HT1080 (cell line): ENCODE results near the gene TNFRSF17. TPM values are rescaled to one million over a fixed set of nuclear protein-coding genes. Genes with fewer than 3 reads are reported as not detected.
"Not testable (repeated sequence)": the region's sequence is repeated elsewhere in the genome, so short reads cannot be mapped to it uniquely, and the experiment has no call there.

Source experiments
- DNase-seq: peaks from one replicate; pipeline ENCODE4 v3.0.0-alpha.2; 2015; ENCODE audit warnings: low read depth
- total RNA-seq: library from RNA; depleted of rRNA; stranded (reverse); fragments of >200 nt; shearing (Covaris generic); gene quantifications from 2 replicates; pipeline ENCODE4 v1.2.3, GENCODE V29; 2014

TNFRSF17 gene
- total RNA-seq, 1 experiment from 2014 or later, result not detected

DNA sequence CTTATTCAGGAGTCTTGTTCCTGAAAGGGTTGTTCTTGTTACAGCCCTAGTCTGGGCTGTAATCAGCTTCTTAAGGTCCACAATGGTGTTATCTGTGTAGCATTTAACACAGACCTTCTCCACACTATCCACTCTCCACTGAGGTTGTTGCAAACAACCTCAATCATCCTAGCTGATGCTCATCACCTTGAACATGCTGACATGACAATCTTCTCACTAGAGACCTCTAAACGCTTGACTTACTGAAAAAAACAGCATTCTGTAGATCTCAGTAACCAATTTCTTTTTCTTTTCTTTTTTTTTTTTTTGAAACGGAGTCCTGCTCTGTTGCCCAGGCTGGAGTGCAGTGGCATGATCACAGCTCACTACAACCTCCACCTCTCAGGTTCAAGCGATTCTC, 3.6 kb downstream of the TNFRSF17 start:
- DNase-seq, result no peak

DNA sequence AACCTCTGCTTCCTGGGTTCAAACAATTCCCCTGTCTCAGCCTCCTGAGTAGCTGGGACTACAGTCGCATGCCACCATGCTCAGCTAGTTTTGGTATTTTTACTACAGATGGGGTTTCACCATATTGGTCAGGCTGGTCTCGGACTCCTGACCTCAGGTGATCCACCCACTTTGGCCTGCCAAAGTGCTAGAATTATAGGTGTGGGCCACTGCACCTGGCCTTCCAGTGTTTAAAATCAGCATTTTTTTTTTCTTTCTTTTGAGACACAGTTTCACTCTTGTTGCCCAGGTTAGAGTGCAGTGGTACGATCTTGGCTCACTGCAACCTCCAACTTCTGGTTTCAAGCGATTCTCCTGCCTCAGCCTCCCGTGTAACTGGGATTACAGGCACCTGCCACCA, 5.3 kb downstream of the TNFRSF17 start:
- not testable (repeated sequence) for DNase-seq

DNA sequence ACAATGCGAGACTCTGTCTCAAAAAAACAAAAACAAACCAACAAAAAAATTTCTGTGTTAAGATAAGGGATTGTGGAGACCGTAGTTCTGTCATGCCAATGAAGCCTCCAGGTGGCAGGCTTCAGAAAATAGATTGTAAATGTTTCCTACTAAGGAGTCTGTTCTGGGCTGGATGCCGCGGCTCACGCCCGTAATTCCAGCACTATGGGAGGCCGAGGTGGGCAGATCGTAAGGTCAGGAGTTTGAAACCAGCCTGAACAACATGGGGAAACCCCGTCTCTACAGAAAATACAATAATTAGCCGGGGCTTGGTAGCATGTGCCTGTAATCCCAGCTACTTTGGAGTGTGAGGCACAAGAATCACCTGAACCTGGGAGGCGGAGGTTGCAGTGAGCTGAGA, 7.1 kb downstream of the TNFRSF17 start:
- DNase-seq, result peak; percentile 8

DNA sequence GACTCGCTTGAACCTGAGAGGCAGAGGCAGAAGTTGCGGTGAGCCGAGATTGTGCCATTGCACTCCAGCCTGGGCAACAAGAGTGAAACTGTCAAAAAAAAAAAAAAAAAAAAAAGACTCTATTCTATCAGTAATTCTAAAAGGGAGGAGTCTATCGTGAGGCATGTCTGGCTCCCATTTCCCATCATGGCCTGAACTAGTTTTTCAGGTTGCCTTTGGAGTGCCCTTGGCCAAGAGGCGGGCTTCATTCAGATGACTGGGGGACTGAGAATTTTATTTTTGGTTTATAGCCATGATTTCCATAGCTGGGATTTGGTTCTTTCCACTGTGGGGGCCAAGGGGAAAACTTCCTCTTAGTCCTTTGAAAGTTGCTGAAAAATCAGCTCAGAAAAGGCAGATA, 8.1 kb downstream of the TNFRSF17 start:
- DNase-seq, result no peak

DNA sequence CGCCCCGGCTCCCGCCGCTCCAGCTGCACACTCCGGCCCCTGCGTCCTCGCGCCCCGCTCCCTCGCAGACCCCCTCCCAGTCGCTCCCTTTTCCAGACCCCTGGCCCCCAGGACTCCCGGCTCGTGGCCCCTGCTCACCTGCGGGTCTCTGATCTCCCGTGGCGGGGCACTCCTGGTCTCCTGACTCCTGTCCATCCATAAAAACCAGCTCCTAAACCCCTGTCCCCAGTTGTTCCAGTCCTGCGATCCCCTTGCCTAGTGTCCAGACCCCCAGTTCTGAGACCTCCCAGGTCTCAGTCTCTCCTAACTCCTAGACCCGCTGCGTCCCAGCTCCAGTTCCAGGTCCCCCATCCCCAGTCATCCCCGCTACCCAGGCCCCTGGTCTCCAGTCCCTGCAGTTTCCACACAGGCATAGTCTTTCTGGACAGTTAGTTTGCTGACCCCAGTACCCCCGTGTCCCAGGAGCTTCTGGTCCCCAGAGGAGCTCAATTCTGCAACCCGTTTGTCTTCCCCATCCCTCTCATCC, 11.9 kb downstream of the TNFRSF17 start:
- DNase-seq, result no peak

DNA sequence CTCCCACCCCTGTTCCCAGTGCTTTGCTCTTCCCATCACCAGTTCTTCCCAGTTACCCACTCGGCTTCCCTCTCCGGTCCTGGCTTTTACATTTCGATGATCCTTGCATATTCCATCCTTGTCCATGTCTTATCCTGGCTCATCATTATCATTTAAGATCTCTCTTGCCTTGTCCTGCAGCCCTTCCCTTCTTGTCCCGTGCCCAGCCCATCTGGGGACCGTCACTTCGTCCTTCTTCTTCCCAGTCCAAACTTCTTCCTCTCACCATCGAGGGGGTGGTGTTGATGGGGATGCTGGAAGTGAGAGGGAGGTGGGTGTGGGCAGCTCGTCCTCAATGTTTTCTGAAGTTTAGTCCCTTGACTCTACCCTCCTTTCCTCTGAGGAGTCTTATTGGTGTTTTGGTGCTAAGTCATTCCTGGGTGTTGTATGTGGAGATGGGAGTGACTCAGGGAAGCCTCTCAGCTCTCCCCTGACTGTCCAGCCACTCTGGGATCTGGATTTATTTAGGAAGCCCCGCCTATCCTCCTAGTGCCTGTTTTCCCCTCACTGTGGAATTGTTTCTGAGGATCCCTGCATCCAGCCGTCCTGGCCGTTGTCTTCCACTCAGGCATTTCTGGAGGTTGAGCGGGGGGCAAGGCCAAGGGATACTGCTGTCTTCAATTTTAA, 12.5 kb downstream of the TNFRSF17 start:
- peak; percentile 81 for DNase-seq

DNA sequence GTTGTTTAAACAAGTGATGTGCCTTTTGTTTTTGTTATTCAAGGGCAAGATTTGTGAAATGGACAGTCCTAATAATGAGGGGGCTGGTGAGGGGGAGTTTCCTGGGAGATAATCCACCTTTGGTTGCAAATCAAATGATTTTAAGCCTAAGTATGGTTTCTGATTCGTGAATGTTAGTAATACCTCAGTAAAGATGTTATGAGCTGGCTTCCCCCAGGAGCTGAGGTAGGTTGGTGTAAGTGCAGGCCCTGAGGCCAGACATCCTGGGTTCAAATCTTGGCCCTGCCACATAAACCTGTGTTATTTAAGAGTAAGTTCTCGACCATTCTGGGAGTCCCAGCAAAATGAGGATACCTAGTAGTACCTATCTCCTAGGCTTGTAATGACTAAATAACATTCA, 13.1 kb downstream of the TNFRSF17 start:
- no peak for DNase-seq

DNA sequence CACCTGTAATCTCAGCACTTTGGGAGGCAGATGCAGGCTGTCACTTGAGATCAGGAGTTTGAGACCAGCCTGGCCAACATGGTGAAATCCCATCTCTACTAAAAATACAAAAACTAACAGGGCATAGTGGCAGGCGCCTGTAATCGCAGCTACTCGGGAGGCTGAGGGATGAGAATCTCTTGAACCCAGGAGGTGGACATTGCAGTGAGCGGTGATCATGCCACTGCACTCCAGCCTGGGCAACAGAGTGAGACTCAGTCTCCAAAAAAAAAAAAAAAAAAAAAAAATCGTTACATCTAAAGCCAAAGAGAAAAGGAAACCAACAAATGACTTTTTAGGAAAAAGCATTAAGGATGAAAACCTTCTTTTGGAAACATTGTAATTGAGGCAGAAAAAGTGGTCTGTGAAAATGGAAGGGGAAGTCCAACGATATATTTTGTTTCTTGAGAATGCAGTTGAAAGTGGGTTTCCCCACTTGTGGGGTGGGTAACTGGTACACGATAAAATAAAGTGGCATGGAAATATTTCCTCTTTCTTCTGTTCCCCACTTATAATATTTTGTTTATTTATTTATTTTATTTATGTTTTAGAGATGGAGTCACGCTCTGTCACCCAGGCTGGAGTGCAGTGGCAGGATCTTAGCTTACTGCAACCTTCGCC, 14.1 kb downstream of the TNFRSF17 start:
- no peak for DNase-seq

DNA sequence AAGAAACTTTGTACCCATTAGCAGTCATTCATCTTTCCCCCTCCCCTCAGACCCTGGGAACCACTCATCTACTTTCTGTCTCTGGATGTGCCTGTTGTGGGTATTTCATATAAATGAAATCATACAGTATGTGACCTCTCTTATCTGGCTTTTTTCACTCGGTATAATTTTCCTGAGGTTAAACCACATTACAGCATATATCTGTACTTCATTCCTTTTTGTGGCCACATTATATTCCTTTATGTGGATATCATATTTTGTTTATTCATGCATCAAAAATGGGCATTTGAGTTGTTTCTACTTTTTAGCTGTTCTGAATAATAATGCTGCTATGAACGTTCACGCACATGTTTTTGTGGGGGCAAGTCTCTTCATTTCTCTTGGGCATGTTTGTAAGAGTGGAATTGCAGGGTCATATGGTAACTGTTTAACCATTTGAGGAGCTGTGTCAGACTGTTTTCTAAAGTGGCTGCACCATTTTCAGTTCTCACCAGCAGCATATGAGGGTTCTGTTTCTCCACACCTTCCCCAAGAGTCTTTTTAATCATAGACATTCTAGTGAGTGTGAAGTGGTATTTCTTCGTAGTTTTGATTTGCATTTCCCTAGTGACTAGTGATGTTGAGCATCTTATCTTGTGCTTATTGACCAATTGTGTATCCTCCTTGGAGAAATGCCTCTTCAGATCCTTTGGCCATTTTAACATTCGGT, 15.3 kb downstream of the TNFRSF17 start:
- DNase-seq, result no peak

DNA sequence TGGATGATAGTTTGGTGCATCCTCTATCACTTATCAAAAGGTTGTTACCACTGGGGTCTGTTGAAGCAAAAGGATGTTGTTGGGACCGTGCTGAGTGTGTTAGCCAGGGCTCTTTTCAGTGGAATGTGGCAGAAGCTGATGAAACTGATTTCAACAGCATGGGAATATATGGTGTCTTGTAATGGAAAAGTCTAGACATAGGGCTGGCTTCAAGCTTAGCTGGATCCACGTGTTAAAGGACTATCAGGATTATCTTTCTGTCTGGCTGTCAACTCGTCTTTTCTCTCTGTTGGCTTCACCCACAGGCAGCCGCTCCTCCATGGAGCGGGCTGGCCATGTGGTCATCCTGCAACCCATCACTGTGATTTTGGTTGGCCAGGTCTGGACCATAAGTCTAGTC, 20.2 kb downstream of the TNFRSF17 start:
- no peak for DNase-seq

DNA sequence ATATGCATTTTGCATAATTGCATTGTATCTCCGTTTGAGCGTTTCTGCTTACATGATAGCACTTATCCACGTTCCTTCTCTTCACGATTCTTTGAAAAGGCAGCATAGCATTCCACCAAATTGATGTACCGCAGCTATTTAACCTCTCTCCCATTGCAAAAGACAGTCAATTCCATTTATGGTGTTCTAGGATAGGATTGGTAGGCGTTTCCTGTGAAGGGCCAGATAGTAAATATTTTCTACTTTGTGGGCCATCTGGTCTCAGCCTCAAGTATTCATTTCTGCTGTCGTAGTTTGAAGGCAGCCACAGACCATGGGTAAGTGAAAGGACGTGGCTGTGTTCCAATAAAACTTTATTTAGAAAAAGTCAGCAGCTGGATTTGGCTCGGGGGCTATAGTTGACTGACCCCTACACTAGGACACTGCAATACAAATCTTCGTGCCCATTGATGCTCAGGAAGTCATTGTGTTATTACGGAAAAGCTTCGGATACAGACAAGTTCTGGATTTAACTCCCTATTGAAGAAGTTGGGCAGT, 21.6 kb downstream of the TNFRSF17 start:
- no peak for DNase-seq

DNA sequence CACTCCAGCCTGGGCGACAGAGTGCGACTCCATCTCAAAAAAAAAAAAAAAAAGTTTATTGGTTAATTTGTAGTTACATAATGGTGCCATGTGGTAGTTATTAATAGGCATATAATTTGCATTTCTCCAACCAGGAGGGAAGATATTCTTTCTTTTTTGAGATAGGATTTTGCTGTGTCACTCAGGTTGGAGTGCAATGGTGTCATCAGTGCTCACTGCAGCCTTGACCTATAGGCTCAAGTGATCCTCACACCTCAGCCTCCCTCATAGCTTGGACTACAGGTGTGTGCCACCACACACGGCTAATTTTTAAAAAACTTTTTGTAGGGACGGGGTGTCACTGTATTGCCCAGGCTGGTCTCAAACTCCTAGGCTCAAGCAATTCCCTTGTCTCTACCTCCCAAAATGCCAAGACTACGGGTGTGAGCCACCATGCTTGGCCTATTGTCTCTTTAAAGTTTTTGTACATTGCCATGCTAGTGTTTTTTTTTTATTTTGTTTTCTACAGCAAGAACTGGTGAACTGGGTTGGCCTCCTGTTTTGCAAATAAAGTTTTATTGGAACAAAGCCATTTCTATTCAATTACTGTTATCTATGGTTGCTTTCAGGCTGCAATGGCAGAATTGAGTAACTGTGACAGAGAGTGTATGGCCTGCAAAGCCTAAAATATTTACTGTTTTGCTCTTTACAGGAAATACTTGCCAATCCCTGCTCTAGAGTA, 23.4 kb downstream of the TNFRSF17 start:
- DNase-seq, result no peak

DNA sequence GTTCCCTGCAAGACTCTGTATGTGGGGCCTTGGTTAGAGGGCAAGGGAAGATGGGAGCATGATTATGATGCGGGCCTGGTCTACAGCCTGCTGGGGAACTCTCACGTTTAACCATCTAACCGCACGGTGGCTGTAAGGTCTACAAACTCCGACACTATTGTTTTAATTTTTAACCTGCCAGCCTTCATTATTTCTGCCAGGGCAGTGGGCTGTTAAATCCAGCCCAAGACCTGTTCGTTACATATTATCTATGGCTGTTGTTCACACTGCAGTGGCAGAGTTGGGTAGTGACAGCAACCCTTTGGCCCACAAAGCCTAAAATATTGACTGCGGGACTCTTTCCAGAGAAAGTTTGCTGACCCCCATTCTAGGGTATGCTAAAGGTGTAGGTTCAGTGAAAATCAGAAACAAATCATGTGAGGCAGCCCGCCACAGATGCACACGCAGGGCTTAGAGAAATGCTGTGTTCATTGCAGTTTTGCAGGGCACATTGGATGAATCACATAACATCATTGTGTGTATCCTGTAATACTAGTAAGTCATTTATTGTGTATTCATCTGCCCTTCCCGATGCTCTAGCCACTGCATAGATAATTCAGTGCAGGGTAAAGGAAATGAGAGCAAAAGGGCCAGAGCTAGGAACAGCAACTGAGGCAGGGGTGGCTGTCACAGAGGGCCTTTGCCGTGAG, 25.8 kb downstream of the TNFRSF17 start:
- no peak for DNase-seq

DNA sequence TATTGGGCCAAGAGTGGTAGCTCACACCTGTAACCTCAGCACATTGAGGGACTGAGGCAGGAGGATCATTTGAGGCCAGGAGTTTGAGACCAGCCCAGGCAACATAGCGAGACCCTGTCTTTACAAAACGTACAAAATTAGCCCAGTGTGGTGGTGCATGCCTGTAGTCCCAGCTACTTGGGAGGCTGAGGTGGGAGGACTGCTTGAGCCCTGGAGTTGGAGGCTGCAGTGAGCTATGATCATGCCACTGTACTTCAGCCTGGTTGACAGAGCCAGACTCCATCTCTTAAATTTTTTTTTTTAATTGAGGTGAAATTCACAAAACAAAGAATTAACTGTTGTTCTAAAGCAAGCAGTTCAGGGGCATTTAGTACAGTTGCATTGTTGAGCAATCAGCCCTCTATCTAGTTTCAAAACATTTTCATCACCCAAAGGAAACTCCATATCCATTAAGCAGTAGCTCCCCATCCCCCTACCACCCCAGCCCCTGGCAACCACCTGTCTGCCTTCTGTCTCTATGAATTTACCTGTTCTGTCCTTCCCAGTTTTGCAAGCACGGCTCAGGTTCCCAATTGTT, 27.1 kb downstream of the TNFRSF17 start:
- DNase-seq, result no peak

DNA sequence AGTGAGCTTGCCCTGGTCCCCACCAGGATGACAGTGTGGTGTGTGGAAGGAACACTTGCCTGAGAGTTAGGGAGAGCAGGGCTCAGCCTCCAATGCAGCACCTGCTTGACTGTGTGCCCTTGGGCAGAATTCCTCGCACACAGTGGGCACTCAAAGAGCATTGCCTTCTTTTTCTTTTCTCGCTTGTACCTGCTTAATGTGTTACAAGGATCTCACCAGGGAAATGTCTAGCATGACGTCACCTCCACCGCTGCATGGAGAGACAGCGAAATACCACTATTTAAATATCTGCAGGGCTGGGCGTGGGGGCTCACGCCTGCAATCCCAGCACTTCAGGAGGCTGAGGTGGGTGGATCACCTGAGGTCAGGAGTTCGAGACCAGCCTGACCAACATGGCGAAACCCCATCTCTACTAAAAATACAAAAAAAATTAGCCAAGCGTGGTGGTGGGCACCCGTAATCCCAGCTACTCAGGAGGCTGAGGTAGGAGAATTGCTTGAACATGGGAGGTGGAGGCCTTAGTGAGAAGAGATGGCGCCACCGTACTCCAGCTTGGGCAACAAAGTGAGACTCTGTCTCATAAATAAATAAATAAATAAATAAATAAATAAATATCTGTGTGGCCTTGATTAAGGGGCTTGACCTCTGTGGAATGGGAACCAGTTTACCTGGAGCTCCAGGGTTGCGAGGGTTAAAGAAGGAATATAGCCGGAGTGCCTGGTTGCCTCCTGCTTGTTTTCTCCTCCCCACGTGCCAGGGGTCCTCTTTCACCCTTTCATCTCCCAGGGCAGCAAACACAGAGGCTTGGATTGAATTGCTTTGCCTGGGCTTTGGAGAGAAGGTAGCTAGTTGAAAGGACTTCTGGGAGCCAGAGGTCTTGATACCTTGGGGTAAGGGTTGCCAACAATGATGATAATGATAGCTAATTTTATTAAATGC, 27.8 kb downstream of the TNFRSF17 start:
- no peak for DNase-seq

DNA sequence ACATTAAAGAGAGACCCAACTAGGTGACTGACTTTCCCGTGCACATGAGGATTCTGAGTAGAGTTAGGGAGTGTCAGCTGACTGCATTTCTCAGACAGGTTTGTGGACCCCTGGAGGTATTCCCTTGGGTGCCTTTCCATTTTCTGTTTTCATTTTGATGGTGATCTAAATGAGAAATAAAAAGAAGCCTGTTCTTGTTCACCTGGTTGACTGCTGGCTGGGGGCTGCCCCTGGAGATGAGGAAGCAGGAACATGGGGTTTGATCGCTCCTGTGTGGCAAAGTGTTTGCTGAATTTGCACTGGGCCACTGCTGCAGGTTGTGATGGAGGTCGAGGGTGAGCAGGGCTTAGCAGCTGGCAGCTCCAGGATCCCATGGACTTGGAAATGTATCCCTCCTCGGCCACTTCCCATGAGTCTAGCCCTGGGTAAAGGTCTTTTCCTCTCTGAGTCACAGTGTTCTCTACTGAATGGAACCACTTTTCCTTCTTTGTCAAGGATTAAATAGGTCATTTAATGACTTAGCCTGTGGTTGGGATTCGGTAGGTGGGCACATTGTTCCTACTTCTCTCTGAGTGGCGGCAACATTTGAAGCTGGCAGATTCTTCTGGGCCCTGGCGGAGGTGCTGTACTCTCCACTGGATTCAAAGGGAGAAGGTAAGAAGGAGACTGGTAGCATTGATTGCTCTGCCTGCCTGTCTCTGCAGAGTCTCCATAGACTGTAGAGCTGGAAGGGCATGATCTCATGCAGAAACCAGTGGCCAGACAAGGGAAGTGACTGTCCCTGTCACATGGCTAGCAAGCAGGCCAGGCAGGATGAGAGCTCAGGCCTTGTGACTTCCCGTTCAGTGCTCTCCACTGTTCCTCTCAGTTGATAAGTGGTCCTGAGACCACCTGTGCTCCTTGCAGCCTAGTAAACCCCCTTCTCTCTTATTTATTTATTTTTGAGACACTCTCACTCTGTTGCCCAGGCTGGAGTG, 29.4 kb downstream of the TNFRSF17 start:
- DNase-seq, result peak; percentile 70

DNA sequence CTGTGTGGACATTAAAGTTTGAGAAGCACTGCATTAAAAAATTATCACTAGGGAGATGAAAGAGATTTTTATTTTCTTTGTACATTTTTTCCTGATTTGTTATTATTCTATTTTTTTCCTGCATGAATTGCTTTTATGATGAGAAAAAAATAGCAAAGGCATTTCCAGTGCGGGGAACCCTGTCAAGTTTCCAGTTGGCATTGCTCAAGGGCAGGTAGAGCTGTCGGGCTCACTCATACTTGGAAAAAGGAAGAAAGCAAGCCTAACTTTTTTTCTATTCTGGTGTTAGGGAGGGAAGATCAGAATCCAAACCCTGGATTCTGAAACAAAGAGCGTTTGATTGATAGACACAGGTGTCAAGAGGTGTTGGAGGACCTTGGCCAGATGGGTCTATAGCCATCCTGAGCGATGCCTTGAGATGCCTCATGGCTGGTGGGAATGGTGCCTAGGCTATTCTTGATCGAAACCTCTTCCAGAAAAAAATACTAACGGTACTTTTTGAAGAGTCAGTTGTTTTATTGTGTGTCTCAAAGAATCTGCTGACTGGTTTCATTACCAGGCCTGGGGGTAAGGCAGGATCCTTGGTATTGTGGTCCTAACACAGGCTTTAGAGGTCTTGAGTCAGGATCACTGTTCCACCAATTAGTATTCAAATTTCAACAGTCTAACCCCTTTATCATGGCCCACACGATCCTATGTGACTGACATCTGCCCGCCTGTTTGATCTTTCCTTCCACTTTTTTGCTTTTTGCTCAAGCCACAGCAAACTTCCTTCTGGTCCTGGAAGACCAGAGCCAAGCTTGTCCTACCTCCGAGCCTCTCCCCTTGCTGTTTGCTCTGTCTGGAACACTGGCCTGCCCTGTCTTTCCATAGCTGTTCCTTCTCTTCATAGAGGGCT, 31.7 kb downstream of the TNFRSF17 start:
- DNase-seq, result no peak
